Mucosa of descending colon (tissue), 3 donors: ENCODE data around the gene HDAC9. TPM values are rescaled to one million over a fixed set of nuclear protein-coding genes. Genes with fewer than 3 reads are reported as not detected.
A peak's percentile ranks its signal among the peaks of the same experiment; 100 is the strongest.

Source experiments
- ATAC-seq: fragments of 200-7000 bp; cut with Tn5 transposase; one replicate; pipeline ENCODE4 v1.9.1; 2020; ENCODE audit warnings: mild to moderate bottlenecking, moderate library complexity
- DNase-seq, 3 donors: peaks; one replicate each; pipeline ENCODE4 v3.0.0-alpha.2; 2020
- H3K36me3 ChIP-seq: fragments of 200-600 bp; one replicate; pipeline ENCODE4 v1.8.0; 2021; ENCODE audit warnings: low read depth, mild to moderate bottlenecking
- H3K4me1 ChIP-seq: fragments of 200-600 bp; one replicate; pipeline ENCODE4 v1.8.0; 2021; ENCODE audit warnings: low read depth, mild to moderate bottlenecking
- H3K4me3 ChIP-seq: fragments of 200-600 bp; one replicate; pipeline ENCODE4 v1.8.0; 2021; ENCODE audit warnings: mild to moderate bottlenecking
- H3K9me3 ChIP-seq: fragments of 200-600 bp; one replicate; pipeline ENCODE4 v1.8.0; 2021; ENCODE audit warnings: mild to moderate bottlenecking
- CTCF ChIP-seq: fragments of 200-600 bp; IDR thresholded peaks from one replicate; pipeline ENCODE4 v1.8.0; 2022; ENCODE audit warnings: antibody characterized with exemption, mild to moderate bottlenecking
- intact Hi-C, 2 donors: fragments of 100-400 bp; cut with DNase I in 1 of 2; cut with micrococcal nuclease in 1 of 2; formaldehyde crosslinking; loops; one replicate each; pipeline versions ENCODE4 v1.11.0 to v1.11.1; 2022; cut with DNase I, micrococcal nuclease
- long read RNA-seq, 2 donors: library from polyadenylated mRNA; unstranded; transcript quantifications; one replicate each; pipeline ENCODE4 v2.0.0, GENCODE V29; 2019 to 2021
- total RNA-seq, 3 donors: library from RNA; stranded (reverse); fragmentation: NEBNext Ultra II Directional in 2 of 3; extraction: Animal tissue kit (Norgen Biotek cat#: 25700) in 2 of 3; gene quantifications; one replicate each; pipeline versions ENCODE4 v1.2.1 to v1.2.4, GENCODE V29; 2021 to 2023
- donor health status: DM: no; HTN: no; CAD: no; lungs with moderate emphysema.
- donor health status: DM: no; HTN: no; CAD: no.
- donor health status: DM: no; HTN: yes; CAD: no.

Gene HDAC9
- 10 to 100 TPM; 16.0 to 20.4 (median 17.5) TPM for total RNA-seq
- long read RNA-seq, donor 1, partial matches to known transcripts = 4 of 10 reads
- long read RNA-seq, donor 1, other reads (novel, unspliced or antisense) = 5 of 10 reads
- long read RNA-seq, donor 2, partial matches to known transcripts = 2 of 5 reads
- long read RNA-seq, donor 2, other reads (novel, unspliced or antisense) = 3 of 5 reads

GRCh38 chr7:18495412-18496340 lies at the start of gene HDAC9:
TSS of gene HDAC9 (plus strand) at chr7:18495749. CDS start at chr7:18496303, 554 bp downstream.
- Histone ChIP-seq H3K4me3 (no peak within 1 kb of the TSS), H3K36me3 (no peaks in the 10 kb centered on the region), H3K4me1 (no peaks in the 10 kb centered on the region), H3K9me3 (no peaks in the 10 kb centered on the region)
- TF ChIP-seq CTCF = no peak
- peak; percentile 79 for ATAC-seq
- DNase-seq = peak in 1 of 3 donors; percentile 37
- intact Hi-C loops = no loop called here

GRCh38 chr7:18445916-18446520 lies 49.5 kb upstream of the HDAC9 start:
- Histone ChIP-seq H3K4me3 (no peak overlapping the region), H3K4me1 (no peaks in the 10 kb centered on the region), H3K9me3 (no peaks in the 10 kb centered on the region), H3K36me3 (no peaks in the 10 kb centered on the region)
- DNase-seq (no peak), ATAC-seq (no peak)
- intact Hi-C loops = no loop called here
- TF ChIP-seq CTCF = no peak

- Histone ChIP-seq H3K4me3 (no peak overlapping the region), H3K36me3 (no peaks in the 10 kb centered on the region), H3K4me1 (no peaks in the 10 kb centered on the region), H3K9me3 (no peaks in the 10 kb centered on the region)
- intact Hi-C loops = no loop called here
- DNase-seq (no peak), ATAC-seq (no peak)
- TF ChIP-seq CTCF = no peak
Observed at GRCh38 chr7:18450019-18450418, 45.5 kb upstream of the HDAC9 start.

- intact Hi-C loops = no loop called here
- H3K4me1 ChIP-seq = no peaks in the 10 kb centered on the region
- no peak for TF ChIP-seq CTCF
- H3K4me3 ChIP-seq = no peak overlapping the region
- no peaks in the 10 kb centered on the region for H3K36me3 ChIP-seq
- no peaks in the 10 kb centered on the region for H3K9me3 ChIP-seq
- ATAC-seq = no peak
- DNase-seq = no peak
Observed at GRCh38 chr7:18455606-18456005, 39.9 kb upstream of the HDAC9 start.

- no peak for TF ChIP-seq CTCF
- ATAC-seq = no peak
- Histone ChIP-seq H3K36me3 (no peaks in the 10 kb centered on the region), H3K4me3 (no peak overlapping the region), H3K4me1 (no peaks in the 10 kb centered on the region), H3K9me3 (no peaks in the 10 kb centered on the region)
- intact Hi-C loops = no loop called here
- no peak for DNase-seq
Observed at GRCh38 chr7:18457832-18458231, 37.7 kb upstream of the HDAC9 start.
